Liver (tissue), 9 donors: Measurements from ENCODE around the gene CYP4V2. TPM values are rescaled to one million over a fixed set of nuclear protein-coding genes. Genes with fewer than 3 reads are reported as not detected.

Experiments
- DNase-seq: peaks from one replicate; pipeline ENCODE4 v3.0.0-alpha.2; 2017; ENCODE audit warnings: low spot score
- H3K27ac ChIP-seq, 2 donors: one replicate each; pipeline ENCODE4 v1.7.0; 2013; ENCODE audit warnings: inconsistent platforms in 2 of 2, low read length in 2 of 2, control low read depth in 1 of 2, low read depth in 1 of 2, mild to moderate bottlenecking in 1 of 2
- H3K27me3 ChIP-seq, 4 donors: one replicate each; pipeline versions ENCODE4 v1.6.1 to v1.7.0; 2013; ENCODE audit warnings: low read length in 3 of 4, inconsistent platforms in 1 of 4, mild to moderate bottlenecking in 1 of 4, moderate library complexity in 1 of 4; ENCODE audit not compliant: control insufficient read depth in 4 of 4, insufficient read depth in 4 of 4
- H3K36me3 ChIP-seq, 4 donors: one replicate each; pipeline versions ENCODE4 v1.6.1 to v1.7.0; 2013; ENCODE audit warnings: low read length in 3 of 4, mild to moderate bottlenecking in 3 of 4, low read depth in 1 of 4, moderate library complexity in 1 of 4; ENCODE audit not compliant: control insufficient read depth in 4 of 4, insufficient read depth in 3 of 4
- H3K4me1 ChIP-seq, 4 donors: one replicate each; pipeline versions ENCODE4 v1.6.1 to v1.7.0; 2013; ENCODE audit warnings: low read length in 3 of 4, mild to moderate bottlenecking in 3 of 4, moderate library complexity in 1 of 4; ENCODE audit not compliant: control insufficient read depth in 4 of 4, insufficient read depth in 4 of 4
- H3K4me3 ChIP-seq, 3 donors: one replicate each; pipeline versions ENCODE4 v1.6.1 to v1.7.0; 2013; ENCODE audit warnings: low read length in 3 of 3, control low read depth in 1 of 3, low read depth in 1 of 3, mild to moderate bottlenecking in 1 of 3
- H3K9ac ChIP-seq, 2 donors: one replicate each; pipeline ENCODE4 v1.7.0; 2013; ENCODE audit warnings: low read length in 2 of 2, mild to moderate bottlenecking in 2 of 2, moderate library complexity in 2 of 2, control low read depth in 1 of 2, low read depth in 1 of 2
- H3K9me3 ChIP-seq, 4 donors: one replicate each; pipeline versions ENCODE4 v1.6.1 to v1.7.0; 2013; ENCODE audit warnings: low read length in 3 of 4; ENCODE audit not compliant: control insufficient read depth in 4 of 4
- CTCF ChIP-seq: fragments of 150-350 bp; IDR thresholded peaks from 2 replicates; pipeline ENCODE4 v1.5.1; 2017; ENCODE audit warnings: improper control_type of control experiment, low read depth, low read length; ENCODE audit not compliant: missing input control
- EGR1 ChIP-seq, 2 donors: IDR thresholded peaks; 2 replicates each; pipeline ENCODE4 v1.6.1; 2016 to 2018; ENCODE audit warnings: antibody characterized with exemption in 2 of 2, low read depth in 2 of 2
- FOXA1 ChIP-seq: IDR thresholded peaks from 2 replicates; pipeline ENCODE4 v1.6.1; 2016; ENCODE audit warnings: antibody characterized with exemption
- FOXA2 ChIP-seq: IDR thresholded peaks from 2 replicates; pipeline ENCODE4 v1.6.1; 2016; ENCODE audit warnings: antibody characterized with exemption
- GABPA ChIP-seq, 2 donors: IDR thresholded peaks in 1 of 2; conservative IDR thresholded peaks in 1 of 2; 2 replicates each; pipeline ENCODE4 v1.6.1; 2016; ENCODE audit warnings: antibody characterized with exemption in 2 of 2, mild to moderate bottlenecking in 1 of 2, moderate library complexity in 1 of 2
- HNF4G ChIP-seq: IDR thresholded peaks from 2 replicates; pipeline ENCODE4 v1.6.1; 2016; ENCODE audit warnings: antibody characterized with exemption
- JUND ChIP-seq, 2 donors: IDR thresholded peaks; 2 replicates each; pipeline ENCODE4 v1.6.1; 2016; ENCODE audit warnings: antibody characterized with exemption in 2 of 2
- NR2F2 ChIP-seq: IDR thresholded peaks from 2 replicates; pipeline ENCODE4 v1.6.1; 2016; ENCODE audit warnings: antibody characterized with exemption
- RAD21 ChIP-seq, 2 donors: IDR thresholded peaks; 2 replicates each; pipeline ENCODE4 v1.6.1; 2016; ENCODE audit warnings: antibody characterized with exemption in 2 of 2, mild to moderate bottlenecking in 2 of 2
- RXRA ChIP-seq, 2 donors: IDR thresholded peaks; 2 replicates each; pipeline ENCODE4 v1.6.1; 2017 to 2018; ENCODE audit warnings: antibody characterized with exemption in 2 of 2, mild to moderate bottlenecking in 1 of 2
- TAF1 ChIP-seq: conservative IDR thresholded peaks from 2 replicates; pipeline ENCODE4 v1.6.1; 2016; ENCODE audit warnings: antibody characterized with exemption, mild to moderate bottlenecking
- YY1 ChIP-seq: IDR thresholded peaks from 2 replicates; pipeline ENCODE4 v1.6.1; 2016; ENCODE audit warnings: antibody characterized with exemption, mild to moderate bottlenecking
- whole genome bisulfite sequencing: extraction: QIAGEN DNeasy Blood & Tissue Kit; methylation state at CpG from one replicate; pipeline ENCODE4 v1.1.7; 2013; 5-methylcytosine and 5-hydroxymethylcytosine counted together
- polyA plus RNA-seq, 2 donors: library from polyadenylated mRNA; stranded (reverse) in 1 of 2; unstranded in 1 of 2; fragments of 200-250 nt in 1 of 2; fragments of >200 nt in 1 of 2; fragmentation: Nextera tagmentation in 1 of 2; extraction: Ambion mirVana in 1 of 2; gene quantifications; one replicate each; pipeline versions ENCODE4 v1.2.1 to v1.2.3, GENCODE V29; 2013 to 2015
- total RNA-seq, 2 donors: library from RNA; depleted of rRNA; stranded (reverse); fragments of >200 nt; gene quantifications; one replicate each; pipeline ENCODE4 v1.2.3, GENCODE V29; 2014
- TF ChIP-seq, protein P1 (sequence below): IDR thresholded peaks from 2 replicates; pipeline ENCODE4 v1.6.1; 2016; ENCODE audit warnings: antibody characterized with exemption, mild to moderate bottlenecking
- TF ChIP-seq, protein P2 (sequence below): IDR thresholded peaks from 2 replicates; pipeline ENCODE4 v1.6.1; 2016; ENCODE audit warnings: antibody characterized with exemption
- donor health status: healthy.
- donor health status: healthy.
- donor health status: healthy.
- donor health status: healthy.
- donor health status: healthy.

CYP4V2 gene
- total and polyA plus RNA-seq, 4 donors: 27.9 to 119 (median 35.1) TPM

DNA sequence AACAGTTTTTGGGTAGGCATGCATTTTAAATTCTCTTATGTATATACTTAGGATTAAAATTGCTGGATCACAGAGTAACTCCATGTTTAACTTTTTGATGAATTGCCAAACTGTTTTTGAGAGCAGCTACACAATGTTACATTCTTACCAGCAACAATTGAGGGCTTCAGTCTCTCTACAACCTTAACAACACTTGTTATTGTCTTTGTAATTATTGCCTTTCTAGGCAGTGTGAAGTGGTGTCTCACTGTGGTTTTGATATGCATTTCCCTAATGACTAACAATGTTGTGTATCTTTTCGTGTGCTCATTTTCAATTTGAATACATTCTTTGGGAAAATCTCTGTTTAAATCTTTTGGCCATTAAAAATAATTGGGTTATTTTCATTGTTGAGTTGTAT is 57.3 kb downstream of the CYP4V2 start (continued):
- TF ChIP-seq, protein P1, sequence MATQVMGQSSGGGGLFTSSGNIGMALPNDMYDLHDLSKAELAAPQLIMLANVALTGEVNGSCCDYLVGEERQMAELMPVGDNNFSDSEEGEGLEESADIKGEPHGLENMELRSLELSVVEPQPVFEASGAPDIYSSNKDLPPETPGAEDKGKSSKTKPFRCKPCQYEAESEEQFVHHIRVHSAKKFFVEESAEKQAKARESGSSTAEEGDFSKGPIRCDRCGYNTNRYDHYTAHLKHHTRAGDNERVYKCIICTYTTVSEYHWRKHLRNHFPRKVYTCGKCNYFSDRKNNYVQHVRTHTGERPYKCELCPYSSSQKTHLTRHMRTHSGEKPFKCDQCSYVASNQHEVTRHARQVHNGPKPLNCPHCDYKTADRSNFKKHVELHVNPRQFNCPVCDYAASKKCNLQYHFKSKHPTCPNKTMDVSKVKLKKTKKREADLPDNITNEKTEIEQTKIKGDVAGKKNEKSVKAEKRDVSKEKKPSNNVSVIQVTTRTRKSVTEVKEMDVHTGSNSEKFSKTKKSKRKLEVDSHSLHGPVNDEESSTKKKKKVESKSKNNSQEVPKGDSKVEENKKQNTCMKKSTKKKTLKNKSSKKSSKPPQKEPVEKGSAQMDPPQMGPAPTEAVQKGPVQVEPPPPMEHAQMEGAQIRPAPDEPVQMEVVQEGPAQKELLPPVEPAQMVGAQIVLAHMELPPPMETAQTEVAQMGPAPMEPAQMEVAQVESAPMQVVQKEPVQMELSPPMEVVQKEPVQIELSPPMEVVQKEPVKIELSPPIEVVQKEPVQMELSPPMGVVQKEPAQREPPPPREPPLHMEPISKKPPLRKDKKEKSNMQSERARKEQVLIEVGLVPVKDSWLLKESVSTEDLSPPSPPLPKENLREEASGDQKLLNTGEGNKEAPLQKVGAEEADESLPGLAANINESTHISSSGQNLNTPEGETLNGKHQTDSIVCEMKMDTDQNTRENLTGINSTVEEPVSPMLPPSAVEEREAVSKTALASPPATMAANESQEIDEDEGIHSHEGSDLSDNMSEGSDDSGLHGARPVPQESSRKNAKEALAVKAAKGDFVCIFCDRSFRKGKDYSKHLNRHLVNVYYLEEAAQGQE: no peak
- TF ChIP-seq HNF4G: no peak
- TF ChIP-seq NR2F2: no peak
- no peak for TF ChIP-seq RXRA (IDR thresholded peaks at IDR 0.05)
- TF ChIP-seq CTCF: no peak

DNA sequence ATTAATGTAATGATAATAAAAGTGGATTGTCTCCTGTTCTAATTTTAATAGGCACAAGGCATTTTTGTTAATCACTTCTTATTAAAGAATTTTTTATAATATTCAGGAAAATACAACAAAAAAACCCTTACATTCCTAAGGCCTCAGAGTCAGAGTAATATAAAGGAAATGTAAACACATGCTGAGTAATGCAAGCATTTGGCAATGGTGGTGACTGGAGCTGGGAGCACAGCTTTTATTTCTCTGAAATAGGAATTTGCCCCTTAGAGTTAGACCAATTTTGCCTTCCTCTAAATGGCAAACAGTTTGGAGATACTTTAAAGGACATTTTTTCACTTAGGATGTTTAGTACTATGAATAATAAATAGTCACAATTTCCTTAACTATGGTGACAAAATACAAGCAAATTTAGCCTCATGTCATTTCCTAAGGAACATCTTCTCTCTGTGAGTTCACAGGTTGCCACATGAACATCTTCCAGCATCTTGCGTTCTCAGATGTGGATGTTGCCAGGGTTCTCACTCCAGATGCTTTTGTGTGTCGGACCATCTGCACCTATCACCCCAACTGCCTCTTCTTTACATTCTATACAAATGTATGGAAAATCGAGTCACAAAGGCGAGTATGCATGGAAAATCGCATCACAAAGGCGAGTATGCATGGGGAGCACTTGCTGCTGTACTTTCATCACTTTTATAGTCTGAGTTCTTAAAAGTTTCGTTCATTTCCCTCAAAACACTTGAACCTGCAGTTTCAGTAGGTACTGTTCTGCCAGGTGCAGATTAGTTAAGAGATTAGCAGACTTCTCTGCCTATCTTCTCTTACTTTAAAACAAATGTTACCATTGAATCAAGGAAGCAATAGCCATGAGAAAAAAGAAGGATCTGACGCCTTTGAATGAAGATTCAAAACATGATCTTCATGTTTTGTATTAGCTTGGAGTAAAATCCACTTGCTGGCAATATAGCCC is 58.7 kb downstream of the CYP4V2 start:
- Histone ChIP-seq H3K36me3 (peaks cover 0 to 27% (median 13%) of the 10 kb centered on the region in 4 donors), H3K9ac (no peak overlapping the region), H3K4me1 (peaks cover 4 to 17% (median 12%) of the 10 kb centered on the region in 4 donors), H3K9me3 (no peaks in the 10 kb centered on the region), H3K27ac (peak overlapping the region; percentile 3 to 69), H3K4me3 (no peak overlapping the region), H3K27me3 (no peaks in the 10 kb centered on the region)
- no peak for DNase-seq
- 72% methylated on average over 8 of the region's 8 CpGs for WGBS
- TF ChIP-seq JUND (IDR thresholded peaks at IDR 0.05) (no peak), EGR1 (IDR thresholded peaks at IDR 0.05; ENCODE audit: low read depth in 2 of 2) (no peak), RXRA (IDR thresholded peaks at IDR 0.05) (no peak), CTCF (no peak), YY1 (no peak), RAD21 (IDR thresholded peaks at IDR 0.05) (no peak), FOXA1 (no peak), TAF1 (no peak), HNF4G (no peak), GABPA (IDR thresholded peaks at IDR 0.05 in 1 of 2, conservative IDR thresholded peaks at IDR 0.05 in 1 of 2) (no peak), FOXA2 (no peak)
- TF ChIP-seq, protein P1: no peak
- TF ChIP-seq, protein P2, sequence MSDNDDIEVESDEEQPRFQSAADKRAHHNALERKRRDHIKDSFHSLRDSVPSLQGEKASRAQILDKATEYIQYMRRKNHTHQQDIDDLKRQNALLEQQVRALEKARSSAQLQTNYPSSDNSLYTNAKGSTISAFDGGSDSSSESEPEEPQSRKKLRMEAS: no peak
